Stimulated activated CD4-positive, alpha-beta T cell treated with anti-CD3 and anti-CD28 coated beads, TNF-alpha, amount 100 ng/mL, for 4 hours (primary cell): ENCODE results near the gene CST9.

Source experiments
- DNase-seq, 3 experiments: peaks; one replicate each; pipeline ENCODE4 v3.0.0-alpha.2; 2020; ENCODE audit warnings: low read depth in 3 of 3

The CST9 gene, protein sequence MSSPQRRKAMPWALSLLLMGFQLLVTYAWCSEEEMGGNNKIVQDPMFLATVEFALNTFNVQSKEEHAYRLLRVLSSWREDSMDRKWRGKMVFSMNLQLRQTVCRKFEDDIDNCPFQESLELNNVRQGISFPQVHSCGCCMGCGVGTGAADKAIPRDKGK

DNA sequence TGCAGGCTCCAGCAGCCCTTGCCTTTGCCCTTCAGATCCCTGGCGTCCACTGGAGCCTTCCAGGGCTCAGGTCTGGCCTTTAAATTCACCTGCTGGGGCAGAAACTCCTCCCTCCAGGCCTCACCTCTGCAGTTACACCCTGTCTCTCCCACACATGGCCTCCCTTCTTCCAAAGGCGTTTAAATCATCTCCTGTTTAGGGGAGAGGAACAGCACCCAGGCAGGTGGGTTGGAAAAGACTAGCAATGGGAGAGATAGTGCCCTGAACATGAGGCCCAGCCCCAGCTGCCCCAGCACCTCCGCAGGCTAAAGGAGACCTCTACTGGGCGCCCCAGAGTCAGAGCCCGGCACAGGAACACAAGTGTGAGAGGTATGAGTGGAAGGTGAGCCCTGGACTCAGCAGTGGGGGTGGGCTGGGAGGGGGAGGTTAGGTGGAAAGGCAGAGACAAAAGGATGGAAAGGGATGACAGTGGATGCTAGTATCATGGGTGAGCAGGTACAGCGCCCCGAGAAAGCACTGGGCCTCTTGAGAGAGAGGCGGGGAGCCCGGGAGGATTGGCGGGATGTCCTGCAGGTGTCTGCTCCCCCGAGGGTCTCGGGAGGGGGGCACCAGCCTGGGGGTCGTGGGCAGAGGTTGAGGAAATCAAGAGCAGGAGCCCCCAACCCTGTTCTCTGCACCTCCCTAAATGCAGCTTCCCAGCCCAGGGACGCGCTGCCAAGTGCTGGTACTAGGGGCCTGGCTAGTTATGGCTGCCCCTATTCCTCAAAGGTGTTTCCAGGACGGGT is at the start of gene CST9:
Gene CST9, minus strand, starts transcription at position 51 of the 785 bp plus-strand sequence. CDS start 53 bp downstream, outside the sequence.
- DNase-seq: no peak

DNA sequence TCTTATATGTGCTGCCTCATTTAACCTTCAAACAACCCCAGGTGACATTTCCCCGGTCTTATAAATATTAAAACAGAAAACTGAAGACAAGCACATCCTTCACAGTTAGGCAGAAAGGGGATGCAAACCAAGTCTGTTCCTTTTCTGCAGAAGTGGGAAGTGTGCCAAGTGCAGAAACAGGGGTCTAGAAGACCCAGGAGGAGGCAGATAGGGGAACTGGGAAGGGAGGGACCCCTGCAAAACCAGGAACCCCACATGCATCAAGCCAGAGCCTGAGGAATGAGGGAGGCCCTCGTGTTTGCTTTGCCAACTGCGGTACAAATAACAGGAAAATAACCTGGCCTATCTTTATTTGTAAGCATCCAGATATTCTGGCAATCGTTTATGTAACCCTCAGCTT is 49.0 kb upstream of the CST9 start:
- DNase-seq: no peak

DNA sequence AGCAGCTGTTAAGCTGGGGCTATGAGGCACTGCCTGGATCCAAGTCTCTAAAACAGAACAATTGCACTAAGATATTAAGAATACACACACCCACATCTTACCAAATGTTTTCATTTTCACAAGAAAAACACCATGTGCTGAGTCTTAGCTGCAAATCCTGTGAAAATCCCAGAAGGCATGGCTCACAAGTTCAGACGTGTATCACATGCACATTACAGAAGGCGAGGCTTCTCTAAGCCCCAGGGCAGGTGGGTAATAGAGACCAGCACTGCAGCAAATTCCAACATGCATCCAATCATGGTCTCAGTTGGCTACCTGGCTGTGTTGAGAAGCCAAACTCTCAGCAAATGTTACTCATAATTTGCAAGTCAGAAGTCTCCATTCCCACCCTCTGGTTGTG is 48.3 kb upstream of the CST9 start:
- DNase-seq: no peak

DNA sequence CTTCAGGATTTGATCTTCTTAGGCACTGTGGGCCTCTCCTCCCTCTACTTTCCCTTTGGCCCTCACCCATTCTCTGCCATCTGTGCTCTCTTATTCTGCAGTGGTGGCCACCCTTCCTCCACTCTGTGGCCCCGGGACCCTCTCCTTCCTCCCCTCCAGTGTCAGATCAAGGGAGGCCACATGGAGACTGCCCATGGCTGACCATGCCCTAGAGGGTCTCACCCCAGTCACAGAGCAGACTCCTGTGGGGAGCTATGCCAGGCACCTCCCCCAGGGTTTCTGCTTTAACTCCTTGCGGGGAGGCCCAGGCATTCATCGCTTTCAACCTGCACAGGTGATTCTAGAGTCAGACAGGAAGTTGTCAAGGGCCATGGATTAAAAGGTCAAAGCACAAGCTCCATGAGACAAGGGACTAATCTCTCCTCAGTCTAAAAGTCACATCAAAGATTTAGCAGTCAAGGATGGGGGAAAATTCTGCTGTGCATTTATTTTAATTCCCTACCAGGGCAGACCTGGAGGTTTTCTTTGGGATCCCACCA is 47.8 kb upstream of the CST9 start:
- no peak for DNase-seq

DNA sequence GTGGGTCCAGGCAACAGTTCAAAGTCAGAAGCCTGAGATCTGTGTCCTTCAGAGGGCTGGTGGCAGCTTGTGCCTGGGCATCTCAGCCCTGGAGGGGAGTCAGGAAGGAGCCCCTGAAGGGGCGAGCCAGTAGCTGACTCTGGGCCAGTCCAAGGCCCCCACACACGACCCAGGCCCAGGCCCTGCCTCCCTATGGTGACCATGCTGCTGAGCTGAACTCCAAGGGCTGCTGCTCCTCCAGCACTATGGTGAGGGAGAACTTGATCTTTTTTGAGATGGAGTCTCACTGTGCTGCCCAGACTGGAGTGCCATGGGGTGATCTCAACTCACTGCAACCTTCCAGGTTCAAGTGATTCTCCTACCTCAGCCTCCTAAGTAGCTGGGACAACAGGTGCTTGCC is 47.2 kb upstream of the CST9 start:
- no peak for DNase-seq

DNA sequence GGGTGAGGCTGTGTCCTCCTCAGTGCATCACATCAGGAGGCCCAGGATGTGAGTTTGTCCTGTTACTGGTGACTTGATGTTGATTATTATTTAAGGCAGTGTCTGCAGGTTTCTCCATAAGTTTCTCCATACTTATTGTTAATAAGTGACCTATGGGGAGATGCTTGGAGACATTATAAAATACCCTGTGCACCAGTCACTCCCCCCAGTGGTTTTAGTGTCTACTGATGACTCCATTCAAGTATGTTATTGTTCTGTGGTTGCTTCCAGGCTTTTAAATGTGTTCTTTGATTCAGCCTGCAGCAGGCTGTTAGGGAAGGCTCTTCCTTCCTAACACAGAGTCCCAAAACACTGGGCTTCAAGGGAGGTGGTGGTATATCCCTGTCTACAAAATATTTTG is 46.7 kb upstream of the CST9 start:
- no peak for DNase-seq

DNA sequence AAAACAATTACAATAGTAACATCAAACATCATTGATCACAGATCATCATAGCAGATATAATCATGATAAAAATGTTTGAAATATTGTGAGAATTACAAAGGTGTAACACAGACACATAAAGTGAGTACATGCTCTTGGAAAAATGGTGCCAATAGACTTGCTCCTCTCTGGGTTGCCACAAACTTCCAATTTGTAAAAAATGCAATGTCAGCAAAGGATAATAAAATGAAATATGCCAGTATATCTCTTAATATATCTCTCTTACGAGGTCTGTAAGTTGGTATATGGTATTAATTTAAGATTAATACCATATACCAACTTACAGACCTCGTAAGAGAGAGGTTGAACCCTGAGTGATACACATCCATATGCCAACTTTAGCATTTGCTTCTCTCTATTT is 45.4 kb upstream of the CST9 start:
- DNase-seq: no peak

DNA sequence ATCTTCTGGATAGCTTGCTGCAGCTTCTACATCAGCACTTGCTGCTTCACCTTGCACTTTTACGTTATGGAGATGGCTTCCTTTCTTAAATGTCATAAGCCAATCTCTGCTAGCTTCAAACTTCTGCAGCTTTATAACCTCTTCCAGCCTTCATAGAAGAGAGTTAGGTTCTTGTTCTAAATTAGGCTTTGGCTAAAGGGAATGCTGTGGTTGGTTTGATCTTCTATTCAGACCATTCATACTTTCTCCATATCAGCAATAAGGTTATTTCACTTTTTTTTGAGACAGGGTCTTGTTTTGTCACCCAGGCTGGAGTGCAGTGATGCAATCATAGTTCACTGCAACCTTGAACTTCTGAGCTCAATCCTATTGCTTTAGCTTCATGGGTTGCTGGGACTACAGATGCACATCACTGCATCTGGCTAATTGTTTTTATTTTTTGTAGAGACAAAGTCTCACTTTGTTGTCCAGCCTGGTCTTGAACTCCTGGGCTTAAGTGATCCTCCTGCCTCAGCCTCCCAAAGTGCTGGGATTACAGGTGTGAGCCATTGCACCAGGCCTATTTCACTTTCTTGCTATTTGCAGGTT is 44.2 kb upstream of the CST9 start:
- DNase-seq: no peak

DNA sequence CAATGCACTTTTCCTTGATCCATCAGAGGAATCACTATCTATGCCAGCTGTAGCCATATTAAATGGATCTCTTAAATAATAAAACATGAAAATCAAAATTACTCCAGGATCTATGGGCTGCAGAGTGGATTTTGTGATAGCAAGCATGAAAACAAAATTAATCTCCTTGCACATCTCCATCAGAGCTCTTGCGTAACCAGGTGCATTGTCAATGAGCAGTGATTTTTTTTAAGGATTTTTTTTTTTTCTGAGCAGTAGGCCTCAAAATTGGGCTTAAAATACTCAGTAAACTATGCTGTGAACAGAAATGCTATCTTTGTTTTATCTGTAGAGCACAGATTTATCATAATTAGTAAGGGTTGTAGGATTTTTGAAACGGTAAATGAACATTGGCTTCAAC is 43.5 kb upstream of the CST9 start:
- DNase-seq: no peak

DNA sequence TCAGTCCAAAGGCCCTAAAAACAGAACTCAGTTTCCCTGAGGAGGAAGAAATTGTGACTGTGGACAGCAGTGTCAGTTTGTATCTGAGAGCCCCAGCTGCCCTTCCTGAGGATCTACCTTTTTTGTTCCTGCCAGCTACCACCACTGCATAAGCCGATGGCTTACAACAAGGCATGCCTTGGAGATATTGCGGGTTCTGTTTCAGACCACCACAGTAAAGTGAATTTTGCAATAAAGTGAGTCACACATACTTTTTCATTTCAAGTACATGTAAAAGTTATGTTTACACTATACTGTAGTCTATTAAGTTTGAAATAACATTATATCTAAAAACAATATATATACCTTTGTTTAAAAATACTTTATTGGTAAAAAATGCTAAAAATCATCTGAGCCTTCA is 41.6 kb upstream of the CST9 start:
- no peak for DNase-seq

DNA sequence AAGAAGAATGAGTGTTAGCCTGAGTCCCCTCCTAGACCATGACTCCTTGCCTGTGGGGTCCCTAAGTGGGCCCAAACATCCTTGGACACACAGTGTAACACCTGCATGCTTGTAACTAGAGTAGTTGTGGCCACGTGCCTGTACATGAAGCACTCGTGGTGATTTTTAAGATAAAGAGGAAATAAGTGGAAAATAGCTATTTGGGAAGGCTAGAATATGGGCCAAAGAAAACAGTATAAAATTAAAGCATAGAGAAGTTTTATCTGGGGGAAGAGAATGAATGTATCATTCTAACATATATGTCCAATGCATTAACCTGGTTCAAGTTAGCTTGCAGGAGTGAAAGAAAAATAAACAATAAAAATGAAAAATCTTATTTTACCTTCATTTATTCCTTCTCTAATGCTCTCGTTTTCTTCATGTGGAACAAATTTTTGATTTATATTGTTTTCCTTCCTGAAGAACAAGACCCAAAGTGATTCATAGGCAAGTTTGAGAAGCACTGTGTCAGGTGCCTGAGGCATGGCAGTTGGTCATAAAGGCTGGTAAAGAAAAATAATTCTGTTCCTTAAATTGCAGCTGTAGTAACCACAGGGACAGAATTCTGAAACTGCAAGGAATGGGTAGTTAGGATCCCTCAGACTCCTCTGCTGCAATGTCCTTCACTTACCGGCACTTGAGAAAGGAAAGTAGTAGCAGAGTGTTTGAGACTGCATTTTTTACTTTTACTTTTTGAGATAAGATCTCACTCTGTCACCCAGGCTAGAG is 40.6 kb upstream of the CST9 start:
- DNase-seq: no peak

DNA sequence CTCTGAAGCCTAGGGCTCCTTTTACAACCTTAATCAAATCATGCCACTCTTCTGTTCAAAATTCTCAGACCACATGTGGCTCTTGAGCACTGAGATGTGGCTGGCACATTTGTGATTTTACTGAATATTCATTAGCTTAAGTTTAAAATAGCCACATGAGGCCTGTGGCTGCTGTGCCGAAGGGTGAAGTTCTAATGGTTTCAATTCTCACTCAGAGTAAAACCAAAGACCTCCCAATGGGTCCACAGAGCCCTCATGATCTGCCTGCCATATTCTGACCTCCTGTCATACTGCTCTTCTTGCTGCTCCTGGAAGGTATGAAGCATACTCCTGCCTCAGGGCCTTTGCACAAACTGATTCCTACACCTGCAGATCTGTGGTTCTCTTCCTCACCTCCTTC is 39.9 kb upstream of the CST9 start:
- no peak for DNase-seq

DNA sequence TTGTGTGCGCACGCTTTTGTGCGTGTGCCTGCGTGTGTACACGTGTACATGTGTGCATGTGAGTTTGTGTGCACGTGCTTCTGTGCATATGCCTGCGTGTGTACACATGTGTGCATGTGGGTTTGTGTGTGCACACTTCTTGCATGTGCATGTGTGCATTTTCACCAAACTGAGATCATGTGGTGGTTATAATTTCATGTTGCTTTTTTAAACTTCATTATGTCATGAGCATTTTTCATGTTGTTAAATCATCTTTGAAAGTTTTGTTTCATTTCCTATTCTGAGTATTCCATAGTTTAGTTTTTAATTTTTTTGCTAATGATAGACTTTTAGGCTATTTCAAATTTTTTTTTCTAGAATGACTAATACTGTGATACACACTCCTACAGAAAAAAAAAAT is 38.4 kb upstream of the CST9 start:
- DNase-seq: no peak

DNA sequence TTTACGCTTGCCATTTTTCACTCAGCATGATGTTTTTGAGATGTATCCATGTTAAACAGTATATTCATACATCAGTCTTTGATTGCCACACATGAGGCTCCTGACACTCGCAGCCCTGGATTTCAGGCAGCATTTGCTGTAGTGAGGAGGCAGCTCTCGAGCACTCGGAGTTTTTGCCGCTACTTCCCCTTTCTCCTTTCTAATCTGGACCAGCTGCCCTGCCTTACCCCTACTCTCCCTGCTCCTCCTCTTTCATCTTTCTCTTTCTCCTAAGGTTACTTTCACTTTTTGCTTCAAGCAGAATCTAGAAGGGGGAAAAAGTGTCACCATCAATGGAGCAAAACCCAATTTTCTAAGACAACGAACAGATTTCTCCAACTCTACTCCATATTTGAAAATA is 37.9 kb upstream of the CST9 start:
- DNase-seq: no peak

DNA sequence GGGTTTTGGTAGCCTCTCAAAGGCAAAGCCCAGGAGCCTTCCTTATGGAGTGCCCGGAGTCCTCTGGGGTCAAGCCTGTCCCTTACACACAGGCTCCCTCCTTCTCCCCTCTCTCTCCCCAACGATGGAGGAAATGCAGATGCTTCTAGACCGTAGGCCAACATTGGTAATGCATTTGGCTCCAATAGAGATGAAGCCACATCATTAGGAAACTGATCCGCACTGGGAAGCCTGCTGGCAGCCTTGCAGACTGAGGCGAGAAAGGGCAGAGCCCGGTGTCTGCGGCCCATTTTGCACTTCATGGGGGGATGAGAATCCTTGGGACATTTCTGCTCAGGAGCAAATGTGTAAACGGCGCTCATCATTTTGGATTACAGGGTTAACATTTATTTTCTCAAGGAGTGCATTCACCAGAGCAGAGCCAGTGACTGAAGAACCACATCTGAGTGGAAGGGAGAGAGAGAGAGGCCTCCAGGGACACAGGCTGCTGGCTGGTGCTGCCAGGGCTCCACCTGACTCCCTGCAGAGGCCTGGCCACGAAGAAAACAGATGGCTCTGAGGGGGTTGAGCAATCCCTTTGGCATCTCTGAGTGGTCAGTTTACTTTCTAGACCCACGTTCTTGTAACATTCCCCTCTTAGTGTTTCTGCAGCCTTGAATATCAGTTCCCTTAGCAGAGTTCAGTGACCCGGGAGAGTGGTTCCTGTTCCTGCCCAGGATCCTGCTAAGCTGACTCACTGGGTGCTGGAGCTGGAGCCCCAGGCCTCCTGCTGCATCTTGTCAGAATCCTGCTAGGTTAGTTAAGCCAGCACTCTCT is 36.4 kb upstream of the CST9 start:
- no peak for DNase-seq

DNA sequence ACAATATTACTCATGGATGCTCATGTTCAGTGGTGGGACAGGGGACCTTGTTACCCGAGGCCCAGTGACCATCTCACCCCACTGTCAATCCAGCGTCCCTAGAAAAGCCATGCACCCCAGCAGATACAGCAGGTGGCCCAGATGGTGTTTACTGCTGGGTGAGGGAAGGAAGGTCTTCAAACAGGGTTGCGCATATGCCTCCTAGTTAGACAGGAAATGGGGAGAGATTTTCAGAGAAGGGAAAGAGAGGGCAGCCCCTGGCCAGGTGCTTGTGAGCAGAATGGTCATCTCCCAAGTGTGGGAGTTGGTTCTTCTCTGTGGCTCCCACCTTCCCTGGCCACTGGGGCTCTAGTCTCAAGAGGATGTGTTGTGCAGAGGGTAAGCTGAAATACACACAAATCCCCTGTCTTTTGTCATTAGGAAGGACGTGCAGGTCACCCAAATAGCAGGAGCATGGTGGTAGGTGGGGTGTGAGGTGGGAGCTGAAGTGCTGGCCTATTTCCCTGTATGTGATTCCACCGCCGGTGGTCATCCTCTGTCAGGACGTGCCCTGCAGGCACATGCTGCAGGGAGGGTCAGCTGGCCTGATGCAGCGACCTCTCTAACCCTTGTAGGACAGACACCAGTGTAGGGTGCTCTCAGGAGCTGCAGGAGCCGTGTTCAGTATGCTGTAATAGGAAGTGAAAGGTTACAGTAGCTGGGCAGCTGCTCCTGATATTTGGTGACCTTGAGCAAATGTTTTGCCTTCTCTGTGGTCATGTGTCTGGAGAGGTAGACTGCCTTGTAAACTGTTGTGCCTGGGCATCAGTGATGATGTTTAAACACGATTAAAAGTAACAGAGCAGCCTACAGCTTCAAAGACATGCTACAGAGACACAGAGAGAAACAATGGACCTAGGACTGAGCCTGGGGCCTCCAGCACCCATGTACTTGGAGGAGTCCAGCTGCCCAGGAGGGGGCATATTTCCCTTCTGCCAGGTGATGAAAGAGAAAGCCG is 35.3 kb upstream of the CST9 start:
- no peak for DNase-seq

DNA sequence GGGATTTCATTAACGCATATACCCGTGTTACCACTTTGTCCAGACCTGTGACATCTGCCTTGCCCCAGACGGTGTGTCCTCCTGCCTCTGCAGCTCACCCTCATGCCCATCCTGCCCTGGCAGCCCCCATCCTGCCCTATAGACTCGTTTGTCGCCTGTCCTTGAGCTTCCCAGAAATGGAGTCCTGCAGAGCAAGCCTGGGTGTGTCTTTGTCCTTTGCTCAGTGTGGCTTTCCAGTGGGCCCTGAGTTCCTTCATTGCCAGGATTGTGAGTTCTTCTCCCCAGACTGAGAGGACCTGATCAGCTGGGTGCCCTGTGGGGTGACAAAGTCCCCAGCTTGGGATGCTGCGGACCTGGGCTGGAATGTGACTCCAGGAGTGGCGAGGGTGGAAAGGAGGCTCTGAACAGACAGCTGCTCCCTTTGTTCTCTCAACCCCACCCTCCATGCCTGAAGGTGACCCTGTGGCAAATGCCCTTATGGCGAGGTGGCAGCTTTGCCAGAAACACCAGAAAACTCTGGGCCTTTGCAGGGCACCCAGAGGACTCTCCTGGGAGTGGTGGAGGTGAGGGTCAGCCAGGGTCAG is 34.4 kb upstream of the CST9 start:
- DNase-seq: no peak

DNA sequence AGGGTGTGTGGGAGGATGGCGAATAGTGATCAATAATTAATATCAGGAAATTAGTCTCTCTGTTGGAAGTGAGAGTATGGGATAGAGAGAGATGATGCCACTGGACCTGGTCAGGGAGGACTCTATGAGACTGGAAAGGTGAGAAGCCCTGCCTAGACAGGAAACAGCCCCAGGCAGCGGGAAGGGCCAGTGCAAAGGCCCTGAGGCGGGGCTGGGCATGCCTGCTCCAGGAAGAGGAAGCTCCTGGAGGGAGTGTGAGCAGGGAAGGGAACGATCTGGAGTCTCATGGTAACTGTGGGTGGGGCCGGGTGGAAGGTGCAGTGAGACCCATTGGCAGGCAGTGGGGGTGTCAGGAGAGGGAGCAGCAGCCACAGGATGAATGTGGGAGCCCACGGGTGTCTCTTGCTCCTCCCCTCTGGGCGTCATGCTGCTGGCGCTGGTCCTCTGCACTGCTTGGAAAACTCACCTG is 33.8 kb upstream of the CST9 start:
- no peak for DNase-seq

DNA sequence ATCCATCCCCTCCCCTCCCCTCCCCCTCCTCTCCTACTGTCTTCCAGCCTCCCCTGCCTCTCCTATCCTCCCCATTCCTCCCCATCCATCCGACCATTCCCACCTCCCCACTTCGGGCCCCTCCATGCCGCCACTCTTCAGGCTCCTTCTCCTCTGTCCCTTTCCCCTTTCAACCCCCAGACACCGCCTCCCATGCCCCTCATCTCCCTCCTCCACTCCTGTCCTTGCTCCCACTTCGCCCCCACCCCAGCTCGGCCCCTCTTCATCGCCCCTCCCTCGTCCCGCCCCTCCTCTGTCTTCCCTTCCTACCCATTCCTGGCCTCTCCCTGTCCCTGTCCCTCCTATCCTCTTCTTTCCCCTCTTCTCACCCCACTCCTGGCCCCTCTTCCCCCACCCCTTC is 32.6 kb upstream of the CST9 start:
- DNase-seq: no peak
